Activated CD4-positive, alpha-beta T cell treated with anti-CD3 and anti-CD28 coated beads, Interleukin-2, amount 50 U/mL, for 16 hours (primary cell): Measurements from ENCODE around the gene SLC9C1.
A peak's percentile ranks its signal among the peaks of the same experiment; 100 is the strongest.

ENCODE experiments used
- DNase-seq: peaks from one replicate; pipeline ENCODE4 v3.0.0-alpha.2; 2020

SLC9C1 gene

GRCh38 chr3:112128843-112129727 lies 164.9 kb downstream of the SLC9C1 start:
- DNase-seq: peak; percentile 63

GRCh38 chr3:112127522-112128494 lies 166.2 kb downstream of the SLC9C1 start:
- peak; percentile 29 for DNase-seq

GRCh38 chr3:112126511-112126911 lies 167.5 kb downstream of the SLC9C1 start:
- DNase-seq: no peak

GRCh38 chr3:112124907-112125607 lies 169.0 kb downstream of the SLC9C1 start:
- DNase-seq: no peak

- DNase-seq: no peak
Measured at GRCh38 chr3:112123548-112123947, 170.5 kb downstream of the SLC9C1 start.

GRCh38 chr3:112122870-112123269 lies 171.1 kb downstream of the SLC9C1 start:
- no peak for DNase-seq

- no peak for DNase-seq
Measured at GRCh38 chr3:112121577-112122547, 172.2 kb downstream of the SLC9C1 start.

GRCh38 chr3:112119962-112120836 lies 173.8 kb downstream of the SLC9C1 start:
- no peak for DNase-seq

- DNase-seq: no peak
Measured at GRCh38 chr3:112117841-112118571, 176.0 kb downstream of the SLC9C1 start.

GRCh38 chr3:112117415-112117814 lies 176.6 kb downstream of the SLC9C1 start:
- DNase-seq: no peak

GRCh38 chr3:112116748-112117186 lies 177.2 kb downstream of the SLC9C1 start:
- DNase-seq: no peak

GRCh38 chr3:112115806-112116383 lies 178.1 kb downstream of the SLC9C1 start:
- DNase-seq: no peak

GRCh38 chr3:112115161-112115739 lies 178.8 kb downstream of the SLC9C1 start:
- no peak for DNase-seq

- DNase-seq: no peak
Measured at GRCh38 chr3:112114576-112115160, 179.3 kb downstream of the SLC9C1 start.

- peak; percentile 76 for DNase-seq
Measured at GRCh38 chr3:112111785-112112402, 182.1 kb downstream of the SLC9C1 start.

GRCh38 chr3:112109322-112109721 lies 184.7 kb downstream of the SLC9C1 start:
- no peak for DNase-seq

- no peak for DNase-seq
Measured at GRCh38 chr3:112104774-112105173, 189.2 kb downstream of the SLC9C1 start.

GRCh38 chr3:112101916-112102315 lies 192.1 kb downstream of the SLC9C1 start:
- DNase-seq: no peak
